DOHH2 (cell line): ENCODE measurements around the gene LRRC59.
A peak's percentile ranks its signal among the peaks of the same experiment; 100 is the strongest.

Experiments
- H3F3A ChIP-seq: fragments of 200-600 bp; sonication (generic), shearing (Covaris generic); 2 replicates; pipeline ENCODE4 v1.6.0; 2016; ENCODE audit warnings: antibody characterized with exemption, mild to moderate bottlenecking; ENCODE audit not compliant: control insufficient read depth, insufficient read depth
- H3K27ac ChIP-seq: fragments of 200-600 bp; sonication (generic); 2 replicates; pipeline ENCODE4 v1.5.1; 2014; ENCODE audit warnings: low read depth, mild to moderate bottlenecking, low read length, moderate library complexity
- H3K27me3 ChIP-seq: fragments of 200-600 bp; sonication (generic); 2 replicates; pipeline ENCODE4 v1.6.1; 2014; ENCODE audit warnings: mild to moderate bottlenecking, low read length, mixed read lengths; ENCODE audit not compliant: control insufficient read depth
- H3K36me3 ChIP-seq: fragments of 200-600 bp; sonication (generic); 2 replicates; pipeline ENCODE4 v1.6.1; 2014; ENCODE audit warnings: mild to moderate bottlenecking, low read length, moderate library complexity, mixed read lengths; ENCODE audit not compliant: control insufficient read depth
- H3K4me1 ChIP-seq: fragments of 200-600 bp; sonication (generic); 2 replicates; pipeline ENCODE4 v1.6.1; 2014; ENCODE audit warnings: mild to moderate bottlenecking, low read length, mixed read lengths; ENCODE audit not compliant: control insufficient read depth
- H3K4me2 ChIP-seq: fragments of 200-600 bp; sonication (generic); 2 replicates; pipeline ENCODE4 v1.6.0; 2014; ENCODE audit warnings: mild to moderate bottlenecking, low read length, moderate library complexity
- H3K4me3 ChIP-seq: fragments of 200-600 bp; sonication (generic); 2 replicates; pipeline ENCODE4 v1.5.1; 2014; ENCODE audit warnings: mild to moderate bottlenecking, low read length, mixed read lengths
- H3K79me2 ChIP-seq: fragments of 200-600 bp; sonication (generic); 2 replicates; pipeline ENCODE4 v1.6.1; 2014; ENCODE audit warnings: mild to moderate bottlenecking, low read length, mixed read lengths; ENCODE audit not compliant: control insufficient read depth
- H3K9me2 ChIP-seq: fragments of 200-600 bp; sonication (generic); replicated peaks from 2 replicates; pipeline ENCODE4 v1.6.1; 2014; ENCODE audit warnings: mild to moderate bottlenecking, low read length, mixed read lengths; ENCODE audit not compliant: control insufficient read depth
- H3K9me3 ChIP-seq: fragments of 200-600 bp; sonication (generic); 2 replicates; pipeline ENCODE4 v1.6.1; 2014; ENCODE audit warnings: antibody characterized with exemption, low read length, mixed read lengths; ENCODE audit not compliant: control insufficient read depth, insufficient read depth
- H4K20me1 ChIP-seq: fragments of 200-600 bp; sonication (generic); 2 replicates; pipeline ENCODE4 v1.6.0; 2014; ENCODE audit warnings: low read depth, mild to moderate bottlenecking, antibody characterized with exemption, low read length, moderate library complexity; ENCODE audit not compliant: control insufficient read depth, insufficient read depth
- CTCF ChIP-seq: fragments of 200-600 bp; sonication (generic); IDR thresholded peaks from one replicate; pipeline ENCODE4 v1.5.1; 2014; ENCODE audit warnings: antibody characterized with exemption, mild to moderate bottlenecking, low read depth, low read length; ENCODE audit not compliant: poor library complexity, severe bottlenecking
- EZH2phosphoT487 ChIP-seq: fragments of 200-600 bp; sonication (generic); IDR thresholded peaks from 2 replicates; pipeline ENCODE4 v1.6.1; 2017; ENCODE audit warnings: borderline replicate concordance, mild to moderate bottlenecking, antibody characterized with exemption, low read length, moderate library complexity, mixed read lengths

LRRC59 gene

DNA sequence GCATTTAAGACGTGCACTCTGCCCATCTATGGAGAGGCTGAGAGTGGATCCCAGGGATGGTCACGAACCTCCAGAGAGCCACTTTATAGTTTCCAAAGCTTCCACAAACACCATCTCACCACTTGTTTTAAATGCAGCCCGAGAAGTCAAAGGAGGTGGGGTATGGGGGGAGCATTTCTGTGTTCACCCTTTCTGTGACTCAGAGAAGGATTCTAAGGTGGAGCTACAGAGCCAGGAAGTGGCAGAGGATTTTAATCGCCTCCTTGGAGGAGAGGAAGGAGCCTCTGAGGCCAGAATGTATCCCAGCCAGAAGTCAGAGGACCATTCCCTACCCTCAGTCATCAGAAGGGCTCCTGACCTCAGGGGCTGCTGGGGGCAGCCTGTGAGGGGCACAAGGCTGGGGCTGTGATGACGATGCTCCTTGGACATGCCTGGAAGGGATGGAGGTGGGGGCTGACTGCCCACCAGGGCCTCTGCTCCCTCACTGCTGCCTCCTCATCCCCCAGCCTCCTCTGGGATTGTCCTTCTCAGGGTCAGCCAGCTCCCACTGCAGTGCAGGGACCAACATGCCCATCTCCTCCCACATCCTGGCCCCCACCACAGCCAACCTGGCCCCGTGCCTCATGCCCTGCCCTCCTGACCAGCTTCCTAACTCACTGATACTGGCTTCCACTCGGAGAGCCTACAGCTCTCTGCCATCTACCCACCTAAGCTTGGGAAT is 48.6 kb downstream of the LRRC59 start:
- Histone ChIP-seq H3K4me1 (peaks cover 17% of the 10 kb centered on the region), H3F3A (no peaks in the 10 kb centered on the region), H3K4me3 (no peak overlapping the region), H3K79me2 (peaks cover 34% of the 10 kb centered on the region), H3K4me2 (no peak overlapping the region), H3K36me3 (peaks cover 2% of the 10 kb centered on the region), H3K27me3 (no peaks in the 10 kb centered on the region), H3K9me3 (no peaks in the 10 kb centered on the region), H4K20me1 (0 out of 2 replicates have a peak, but pooled peaks cover 12% of the 10 kb centered on the region), H3K27ac (no peak overlapping the region), H3K9me2 (no peaks in the 10 kb centered on the region)
- TF ChIP-seq CTCF (no peak), EZH2phosphoT487 (no peak)

GRCh38 chr17:50347894-50348291 is 49.4 kb downstream of the LRRC59 start:
- Histone ChIP-seq H3K4me1 (peaks cover 17% of the 10 kb centered on the region), H3F3A (no peaks in the 10 kb centered on the region), H4K20me1 (0 out of 2 replicates have a peak, but pooled peaks cover 12% of the 10 kb centered on the region), H3K4me3 (peak overlapping the region; percentile 80; the same call in 1 of the 2 replicates), H3K36me3 (no peaks in the 10 kb centered on the region), H3K27ac (no peak overlapping the region), H3K9me2 (no peaks in the 10 kb centered on the region), H3K9me3 (no peaks in the 10 kb centered on the region), H3K4me2 (peak overlapping the region; percentile 83), H3K27me3 (no peaks in the 10 kb centered on the region), H3K79me2 (peaks cover 34% of the 10 kb centered on the region)
- TF ChIP-seq EZH2phosphoT487 (no peak), CTCF (no peak)

GRCh38 chr17:50347117-50347893 is 50.0 kb downstream of the LRRC59 start:
- no peak for TF ChIP-seq EZH2phosphoT487
- TF ChIP-seq CTCF = no peak
- H3F3A ChIP-seq = no peaks in the 10 kb centered on the region
- H3K9me2 ChIP-seq = no peaks in the 10 kb centered on the region
- H3K79me2 ChIP-seq = peaks cover 34% of the 10 kb centered on the region
- peak overlapping the region; percentile 80 for H3K4me3 ChIP-seq
- H3K27me3 ChIP-seq = no peaks in the 10 kb centered on the region
- no peaks in the 10 kb centered on the region for H3K9me3 ChIP-seq
- H3K36me3 ChIP-seq = no peaks in the 10 kb centered on the region
- no peak overlapping the region for H3K27ac ChIP-seq
- 0 out of 2 replicates have a peak, but pooled peaks cover 12% of the 10 kb centered on the region for H4K20me1 ChIP-seq
- peaks cover 17% of the 10 kb centered on the region for H3K4me1 ChIP-seq
- H3K4me2 ChIP-seq = peak overlapping the region; percentile 83
